ENCODE measurements around the gene ADCYAP1. TPM values are rescaled to one million over a fixed set of nuclear protein-coding genes. Genes with fewer than 3 reads are reported as not detected.

Gene ADCYAP1
- total and polyA plus RNA-seq, 4 experiments from 2014 or later = not detected

DNA sequence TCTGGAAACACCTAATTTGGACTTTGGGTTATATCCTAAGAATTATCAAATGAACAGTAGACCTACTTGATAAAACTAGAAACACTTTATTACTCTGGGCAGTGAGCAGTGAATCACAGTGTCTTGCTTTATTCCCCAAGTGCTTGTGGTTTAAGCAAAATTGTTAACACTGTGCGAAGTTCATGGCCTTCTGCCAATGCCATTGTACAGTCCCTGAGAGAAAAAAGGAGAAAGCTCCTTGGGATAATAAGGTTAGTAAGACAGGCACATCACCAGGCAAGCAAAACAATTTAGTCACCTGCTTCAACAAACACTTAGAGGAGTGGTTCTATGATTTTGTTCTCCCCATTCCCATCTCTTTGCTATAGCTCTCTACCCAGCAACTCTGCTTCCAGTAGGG, 39.8 kb downstream of the ADCYAP1 start:
- Mint-ChIP-seq H3K36me3 (no peaks in the 10 kb centered on the region), H3K4me3 (no peak overlapping the region), H3K4me1 (no peaks in the 10 kb centered on the region), H3K27ac (no peak overlapping the region), H3K27me3 (peaks cover 1 to 13% of the 10 kb centered on the region in 2 donors), H3K9me3 (peaks cover 0 to 8% (median 0%) of the 10 kb centered on the region in 8 donors)
- no peaks in the 10 kb centered on the region for H3K27me3 ChIP-seq (ENCODE audit: insufficient read depth, low read length)
- CTCF ChIA-PET (ENCODE audit: partially characterized antibody) = no interaction called here
- H3K4me1 ChIP-seq (ENCODE audit: insufficient read depth, low read length) = no peaks in the 10 kb centered on the region
- H3K9me3 ChIP-seq (ENCODE audit: control insufficient read depth in 1 of 2, low read length in 2 of 2) = no peaks in the 10 kb centered on the region
- no peak overlapping the region for H3K27ac ChIP-seq (ENCODE audit: low read depth, low read length)
- H3K4me3 ChIP-seq (ENCODE audit: low read length in 2 of 2) = no peak overlapping the region
- POLR2A ChIA-PET (ENCODE audit: partially characterized antibody) = no interaction called here
- DNase-seq = no peak
- intact Hi-C loops (cut with micrococcal nuclease) = no loop called here
- H3K36me3 ChIP-seq (ENCODE audit: insufficient read depth, low read length) = no peaks in the 10 kb centered on the region

DNA sequence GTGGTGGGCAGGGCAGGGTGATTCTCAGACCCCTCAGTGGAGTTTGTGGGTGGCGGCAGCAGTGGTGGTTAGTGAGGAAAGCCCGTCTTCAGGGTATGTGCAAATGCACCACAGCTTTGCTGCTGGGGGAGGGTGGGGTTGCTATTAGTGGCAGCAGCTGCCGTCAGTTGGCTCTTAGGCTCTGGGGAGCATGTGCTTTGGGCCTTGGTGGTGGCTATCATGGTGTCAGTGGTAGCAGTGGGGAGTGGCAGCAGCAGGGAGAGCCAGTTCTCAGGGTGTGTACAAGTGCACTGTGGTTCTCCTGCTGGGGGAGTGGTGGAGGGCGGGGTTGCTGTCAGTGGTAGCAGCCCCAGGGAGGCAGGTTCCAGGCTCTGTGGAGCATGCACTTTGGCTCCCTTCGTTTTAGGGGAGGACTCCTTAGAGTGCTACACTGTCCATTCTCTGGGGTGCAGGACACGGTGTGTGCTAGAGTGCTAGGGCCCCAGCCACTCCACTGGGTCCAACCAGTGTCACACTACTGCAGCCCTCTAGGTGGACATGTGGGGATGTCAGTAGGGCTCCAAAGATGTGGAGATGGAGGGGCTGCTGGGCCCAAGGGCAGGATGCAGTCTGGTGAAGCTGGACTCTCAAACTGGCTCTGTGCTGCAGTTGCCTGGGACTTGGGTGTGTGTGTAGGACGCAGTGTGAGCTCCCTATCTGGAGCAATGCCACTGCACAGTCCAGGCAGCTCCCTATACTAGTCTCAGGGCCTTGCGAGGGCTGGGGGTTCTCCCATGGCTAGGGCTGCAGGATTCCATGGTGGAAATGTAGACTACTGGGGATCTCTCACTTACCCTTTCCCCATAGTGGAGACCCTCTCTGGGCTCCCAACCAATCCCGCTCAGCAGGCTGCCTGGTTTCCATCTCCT, 45.3 kb downstream of the ADCYAP1 start:
- Histone ChIP-seq H3K4me3 (ENCODE audit: low read length in 2 of 2) (no peak overlapping the region), H3K36me3 (ENCODE audit: insufficient read depth, low read length) (no peaks in the 10 kb centered on the region), H3K4me1 (ENCODE audit: insufficient read depth, low read length) (no peaks in the 10 kb centered on the region), H3K27ac (ENCODE audit: low read depth, low read length) (no peak overlapping the region), H3K9me3 (ENCODE audit: control insufficient read depth in 1 of 2, low read length in 2 of 2) (no peaks in the 10 kb centered on the region), H3K27me3 (ENCODE audit: insufficient read depth, low read length) (no peaks in the 10 kb centered on the region)
- no peaks in the 10 kb centered on the region for H3K4me1 Mint-ChIP-seq
- H3K27me3 Mint-ChIP-seq = peaks cover 3 to 11% of the 10 kb centered on the region in 2 donors
- H3K27ac Mint-ChIP-seq = no peak overlapping the region
- intact Hi-C loops (cut with micrococcal nuclease) = no loop called here
- no peak overlapping the region for H3K4me3 Mint-ChIP-seq
- CTCF ChIA-PET (ENCODE audit: partially characterized antibody) = no interaction called here
- peaks cover 0 to 8% (median 0%) of the 10 kb centered on the region in 8 donors for H3K9me3 Mint-ChIP-seq
- no peaks in the 10 kb centered on the region for H3K36me3 Mint-ChIP-seq
- POLR2A ChIA-PET (ENCODE audit: partially characterized antibody) = no interaction called here
- no peak for DNase-seq

DNA sequence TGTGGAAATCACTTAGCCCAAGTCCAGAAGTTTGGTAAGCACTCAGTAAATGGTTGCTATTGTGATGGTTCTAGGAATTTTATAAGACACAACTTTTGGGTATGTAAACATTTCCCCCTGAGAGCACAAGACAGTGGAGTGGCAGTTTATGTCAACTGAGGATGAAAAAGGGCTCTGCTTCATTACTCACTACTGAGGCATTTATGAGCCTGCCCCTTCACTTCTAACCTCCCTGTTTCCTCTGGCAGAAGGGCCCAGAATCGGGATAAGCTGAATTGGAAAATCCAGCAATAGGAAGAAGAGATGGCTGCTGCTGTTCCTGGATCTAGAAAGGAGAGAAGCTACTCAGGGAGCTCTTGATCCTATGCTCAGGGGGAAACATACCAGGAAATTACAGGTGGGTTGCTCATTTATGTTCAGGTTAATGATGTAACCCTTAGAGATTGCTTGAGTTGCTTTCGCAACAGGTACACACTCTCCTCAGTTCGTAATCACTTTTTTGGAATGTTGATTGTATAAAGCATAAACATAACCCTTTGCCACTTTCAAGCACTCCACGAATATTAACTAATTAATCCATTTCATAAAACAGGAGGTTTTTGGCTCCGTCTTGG, 46.3 kb downstream of the ADCYAP1 start:
- H3K36me3 ChIP-seq (ENCODE audit: insufficient read depth, low read length) = no peaks in the 10 kb centered on the region
- ChIA-PET CTCF (ENCODE audit: partially characterized antibody) (interaction anchor here (1.1 to 1.4 kb wide), 2 partner anchors 11 to 12 kb away, joined by 3 to 4 read pairs; no protein-coding TSS in a partner anchor), POLR2A (ENCODE audit: partially characterized antibody) (no interaction called here)
- no peak for DNase-seq
- no peak overlapping the region for H3K4me3 ChIP-seq (ENCODE audit: low read length in 2 of 2)
- Mint-ChIP-seq H3K9me3 (peaks cover 0 to 8% (median 0%) of the 10 kb centered on the region in 8 donors), H3K4me1 (no peaks in the 10 kb centered on the region), H3K4me3 (no peak overlapping the region), H3K36me3 (no peaks in the 10 kb centered on the region), H3K27ac (no peak overlapping the region), H3K27me3 (peaks cover 3 to 11% of the 10 kb centered on the region in 2 donors)
- no peak overlapping the region for H3K27ac ChIP-seq (ENCODE audit: low read depth, low read length)
- no peaks in the 10 kb centered on the region for H3K9me3 ChIP-seq (ENCODE audit: control insufficient read depth in 1 of 2, low read length in 2 of 2)
- no peaks in the 10 kb centered on the region for H3K27me3 ChIP-seq (ENCODE audit: insufficient read depth, low read length)
- intact Hi-C loops (cut with micrococcal nuclease) = no loop called here
- no peaks in the 10 kb centered on the region for H3K4me1 ChIP-seq (ENCODE audit: insufficient read depth, low read length)

DNA sequence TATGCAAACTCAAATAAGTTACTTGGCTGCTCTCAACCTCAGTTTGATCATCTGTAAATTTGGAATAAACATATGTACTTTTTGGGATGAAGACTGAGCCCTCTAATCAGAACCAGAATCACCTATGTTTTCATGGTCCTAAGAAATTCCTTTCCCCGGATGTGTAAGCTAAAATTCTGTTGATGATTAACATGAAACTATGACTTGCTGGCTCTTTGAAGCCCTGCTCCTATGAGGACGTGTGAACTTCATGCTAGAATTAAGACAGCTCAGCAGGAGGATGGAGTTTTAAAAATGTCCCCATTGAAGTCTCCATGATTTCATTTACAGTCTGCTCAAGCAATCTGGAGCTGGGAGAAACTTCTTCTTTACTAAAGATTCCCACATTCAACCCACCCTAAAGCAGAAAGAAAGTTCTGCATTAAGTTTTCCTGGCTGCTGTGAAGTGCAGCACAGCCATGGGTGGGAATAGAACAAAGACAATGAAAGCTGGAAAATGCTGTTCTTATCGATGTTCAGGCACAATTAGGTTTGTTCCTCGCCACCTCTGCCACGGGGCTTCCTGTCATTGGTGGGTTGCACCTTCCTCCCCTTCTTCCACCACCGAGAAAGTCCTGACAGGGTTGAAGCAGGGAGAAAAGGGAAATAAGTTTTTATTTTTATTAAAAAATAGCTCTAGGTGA, 50.9 kb downstream of the ADCYAP1 start:
- Histone ChIP-seq H3K4me1 (ENCODE audit: insufficient read depth, low read length) (no peaks in the 10 kb centered on the region), H3K36me3 (ENCODE audit: insufficient read depth, low read length) (no peaks in the 10 kb centered on the region), H3K4me3 (ENCODE audit: low read length in 2 of 2) (no peak overlapping the region), H3K27ac (ENCODE audit: low read depth, low read length) (no peak overlapping the region), H3K27me3 (ENCODE audit: insufficient read depth, low read length) (no peaks in the 10 kb centered on the region), H3K9me3 (ENCODE audit: control insufficient read depth in 1 of 2, low read length in 2 of 2) (no peaks in the 10 kb centered on the region)
- no peaks in the 10 kb centered on the region for H3K4me1 Mint-ChIP-seq
- POLR2A ChIA-PET (ENCODE audit: partially characterized antibody) = no interaction called here
- intact Hi-C loops (cut with micrococcal nuclease) = no loop called here
- H3K4me3 Mint-ChIP-seq = no peak overlapping the region
- peaks cover 8 to 27% of the 10 kb centered on the region in 2 donors for H3K27me3 Mint-ChIP-seq
- no peak for DNase-seq
- CTCF ChIA-PET (ENCODE audit: partially characterized antibody) = no interaction called here
- no peaks in the 10 kb centered on the region for H3K9me3 Mint-ChIP-seq
- H3K27ac Mint-ChIP-seq = no peak overlapping the region
- H3K36me3 Mint-ChIP-seq = no peaks in the 10 kb centered on the region

- no peaks in the 10 kb centered on the region for H3K9me3 Mint-ChIP-seq
- H3K36me3 ChIP-seq (ENCODE audit: insufficient read depth, low read length) = no peaks in the 10 kb centered on the region
- no peak overlapping the region for H3K27ac ChIP-seq (ENCODE audit: low read depth, low read length)
- no peaks in the 10 kb centered on the region for H3K4me1 ChIP-seq (ENCODE audit: insufficient read depth, low read length)
- no peak overlapping the region for H3K4me3 ChIP-seq (ENCODE audit: low read length in 2 of 2)
- H3K36me3 Mint-ChIP-seq = no peaks in the 10 kb centered on the region
- H3K27me3 ChIP-seq (ENCODE audit: insufficient read depth, low read length) = no peaks in the 10 kb centered on the region
- ChIA-PET POLR2A (ENCODE audit: partially characterized antibody) (no interaction called here), CTCF (ENCODE audit: partially characterized antibody) (no interaction called here)
- peaks cover 0 to 4% (median 2%) of the 10 kb centered on the region in 4 donors for H3K4me1 Mint-ChIP-seq
- no peaks in the 10 kb centered on the region for H3K9me3 ChIP-seq (ENCODE audit: control insufficient read depth in 1 of 2, low read length in 2 of 2)
- no peak for DNase-seq
- H3K27ac Mint-ChIP-seq = no peak overlapping the region
- intact Hi-C loops (cut with micrococcal nuclease) = no loop called here
- no peak overlapping the region for H3K4me3 Mint-ChIP-seq
- peaks cover 10 to 35% of the 10 kb centered on the region in 2 donors for H3K27me3 Mint-ChIP-seq
Observed at GRCh38 chr18:957829-958228, 53.2 kb downstream of the ADCYAP1 start.

DNA sequence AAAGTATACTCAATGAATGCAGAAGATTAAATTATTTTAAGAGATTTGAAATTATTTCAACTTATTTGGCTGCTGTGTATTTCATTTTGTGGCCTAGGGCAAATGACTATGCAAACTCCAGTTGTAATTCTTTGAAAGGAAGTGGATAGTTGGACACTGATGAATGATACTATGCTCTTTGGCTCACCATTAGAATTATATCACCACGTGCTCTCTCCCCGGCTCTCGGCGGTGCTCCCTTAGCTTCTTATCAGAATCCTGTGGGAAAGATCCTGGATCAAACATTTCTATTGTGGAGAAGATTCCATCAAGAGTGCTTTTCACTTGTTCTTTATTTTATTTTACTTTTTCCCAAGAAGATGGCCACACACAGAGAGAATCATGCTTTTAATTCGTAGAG, 55.2 kb downstream of the ADCYAP1 start:
- no peaks in the 10 kb centered on the region for H3K9me3 Mint-ChIP-seq
- no peaks in the 10 kb centered on the region for H3K27me3 ChIP-seq (ENCODE audit: insufficient read depth, low read length)
- no peaks in the 10 kb centered on the region for H3K4me1 ChIP-seq (ENCODE audit: insufficient read depth, low read length)
- H3K27ac Mint-ChIP-seq = no peak overlapping the region
- H3K36me3 Mint-ChIP-seq = no peaks in the 10 kb centered on the region
- no peak overlapping the region for H3K4me3 ChIP-seq (ENCODE audit: low read length in 2 of 2)
- intact Hi-C loops (cut with micrococcal nuclease) = no loop called here
- peaks cover 0 to 4% (median 2%) of the 10 kb centered on the region in 4 donors for H3K4me1 Mint-ChIP-seq
- CTCF ChIA-PET (ENCODE audit: partially characterized antibody) = no interaction called here
- peaks cover 16 to 37% of the 10 kb centered on the region in 2 donors for H3K27me3 Mint-ChIP-seq
- no peaks in the 10 kb centered on the region for H3K9me3 ChIP-seq (ENCODE audit: control insufficient read depth in 1 of 2, low read length in 2 of 2)
- no peak overlapping the region for H3K4me3 Mint-ChIP-seq
- no peaks in the 10 kb centered on the region for H3K36me3 ChIP-seq (ENCODE audit: insufficient read depth, low read length)
- DNase-seq = no peak
- H3K27ac ChIP-seq (ENCODE audit: low read depth, low read length) = no peak overlapping the region
- POLR2A ChIA-PET (ENCODE audit: partially characterized antibody) = no interaction called here

Data from CD4-positive, alpha-beta memory T cell (primary cell).